Liver (tissue), 9 donors: ENCODE measurements around the gene NOTCH1. TPM values are rescaled to one million over a fixed set of nuclear protein-coding genes. Genes with fewer than 3 reads are reported as not detected.

Experiments used
- DNase-seq: peaks from one replicate; pipeline ENCODE4 v3.0.0-alpha.2; 2017; ENCODE audit warnings: low spot score
- H3K27ac ChIP-seq, 2 donors: one replicate each; pipeline ENCODE4 v1.7.0; 2013; ENCODE audit warnings: inconsistent platforms in 2 of 2, low read length in 2 of 2, control low read depth in 1 of 2, low read depth in 1 of 2, mild to moderate bottlenecking in 1 of 2
- H3K27me3 ChIP-seq, 4 donors: one replicate each; pipeline versions ENCODE4 v1.6.1 to v1.7.0; 2013; ENCODE audit warnings: low read length in 3 of 4, inconsistent platforms in 1 of 4, mild to moderate bottlenecking in 1 of 4, moderate library complexity in 1 of 4; ENCODE audit not compliant: control insufficient read depth in 4 of 4, insufficient read depth in 4 of 4
- H3K36me3 ChIP-seq, 4 donors: one replicate each; pipeline versions ENCODE4 v1.6.1 to v1.7.0; 2013; ENCODE audit warnings: low read length in 3 of 4, mild to moderate bottlenecking in 3 of 4, low read depth in 1 of 4, moderate library complexity in 1 of 4; ENCODE audit not compliant: control insufficient read depth in 4 of 4, insufficient read depth in 3 of 4
- H3K4me1 ChIP-seq, 4 donors: one replicate each; pipeline versions ENCODE4 v1.6.1 to v1.7.0; 2013; ENCODE audit warnings: low read length in 3 of 4, mild to moderate bottlenecking in 3 of 4, moderate library complexity in 1 of 4; ENCODE audit not compliant: control insufficient read depth in 4 of 4, insufficient read depth in 4 of 4
- H3K4me3 ChIP-seq, 3 donors: one replicate each; pipeline versions ENCODE4 v1.6.1 to v1.7.0; 2013; ENCODE audit warnings: low read length in 3 of 3, control low read depth in 1 of 3, low read depth in 1 of 3, mild to moderate bottlenecking in 1 of 3
- H3K9ac ChIP-seq, 2 donors: one replicate each; pipeline ENCODE4 v1.7.0; 2013; ENCODE audit warnings: low read length in 2 of 2, mild to moderate bottlenecking in 2 of 2, moderate library complexity in 2 of 2, control low read depth in 1 of 2, low read depth in 1 of 2
- H3K9me3 ChIP-seq, 4 donors: one replicate each; pipeline versions ENCODE4 v1.6.1 to v1.7.0; 2013; ENCODE audit warnings: low read length in 3 of 4; ENCODE audit not compliant: control insufficient read depth in 4 of 4
- ATF3 ChIP-seq: IDR thresholded peaks from 2 replicates; pipeline ENCODE4 v1.6.1; 2016; ENCODE audit warnings: antibody characterized with exemption
- CTCF ChIP-seq: fragments of 150-350 bp; IDR thresholded peaks from 2 replicates; pipeline ENCODE4 v1.5.1; 2017; ENCODE audit warnings: improper control_type of control experiment, low read depth, low read length; ENCODE audit not compliant: missing input control
- FOXA1 ChIP-seq: IDR thresholded peaks from 2 replicates; pipeline ENCODE4 v1.6.1; 2016; ENCODE audit warnings: antibody characterized with exemption
- FOXA2 ChIP-seq: IDR thresholded peaks from 2 replicates; pipeline ENCODE4 v1.6.1; 2016; ENCODE audit warnings: antibody characterized with exemption
- GABPA ChIP-seq, 2 donors: IDR thresholded peaks in 1 of 2; conservative IDR thresholded peaks in 1 of 2; 2 replicates each; pipeline ENCODE4 v1.6.1; 2016; ENCODE audit warnings: antibody characterized with exemption in 2 of 2, mild to moderate bottlenecking in 1 of 2, moderate library complexity in 1 of 2
- HNF4A ChIP-seq, 2 donors: conservative IDR thresholded peaks; 2 replicates each; pipeline ENCODE4 v1.6.1; 2016; ENCODE audit warnings: antibody characterized with exemption in 2 of 2, mild to moderate bottlenecking in 2 of 2
- HNF4G ChIP-seq: IDR thresholded peaks from 2 replicates; pipeline ENCODE4 v1.6.1; 2016; ENCODE audit warnings: antibody characterized with exemption
- JUND ChIP-seq, 2 donors: IDR thresholded peaks; 2 replicates each; pipeline ENCODE4 v1.6.1; 2016; ENCODE audit warnings: antibody characterized with exemption in 2 of 2
- MAX ChIP-seq: IDR thresholded peaks from 2 replicates; pipeline ENCODE4 v1.6.1; 2016; ENCODE audit warnings: antibody characterized with exemption
- RAD21 ChIP-seq, 2 donors: IDR thresholded peaks; 2 replicates each; pipeline ENCODE4 v1.6.1; 2016; ENCODE audit warnings: antibody characterized with exemption in 2 of 2, mild to moderate bottlenecking in 2 of 2
- RXRA ChIP-seq, 2 donors: IDR thresholded peaks; 2 replicates each; pipeline ENCODE4 v1.6.1; 2017 to 2018; ENCODE audit warnings: antibody characterized with exemption in 2 of 2, mild to moderate bottlenecking in 1 of 2
- SP1 ChIP-seq: IDR thresholded peaks from 2 replicates; pipeline ENCODE4 v1.6.1; 2018; ENCODE audit warnings: antibody characterized with exemption, mild to moderate bottlenecking
- TAF1 ChIP-seq: conservative IDR thresholded peaks from 2 replicates; pipeline ENCODE4 v1.6.1; 2016; ENCODE audit warnings: antibody characterized with exemption, mild to moderate bottlenecking
- YY1 ChIP-seq: IDR thresholded peaks from 2 replicates; pipeline ENCODE4 v1.6.1; 2016; ENCODE audit warnings: antibody characterized with exemption, mild to moderate bottlenecking
- ZBTB33 ChIP-seq: IDR thresholded peaks from 2 replicates; pipeline ENCODE4 v1.6.1; 2016; ENCODE audit warnings: antibody characterized with exemption
- WGBS: extraction: QIAGEN DNeasy Blood & Tissue Kit; methylation state at CpG from one replicate; pipeline ENCODE4 v1.1.7; 2013; 5-methylcytosine and 5-hydroxymethylcytosine counted together
- polyA plus RNA-seq, 2 donors: library from polyadenylated mRNA; stranded (reverse) in 1 of 2; unstranded in 1 of 2; fragments of 200-250 nt in 1 of 2; fragments of >200 nt in 1 of 2; fragmentation: Nextera tagmentation in 1 of 2; extraction: Ambion mirVana in 1 of 2; gene quantifications; one replicate each; pipeline versions ENCODE4 v1.2.1 to v1.2.3, GENCODE V29; 2013 to 2015
- total RNA-seq, 2 donors: library from RNA; depleted of rRNA; stranded (reverse); fragments of >200 nt; gene quantifications; one replicate each; pipeline ENCODE4 v1.2.3, GENCODE V29; 2014
- TF ChIP-seq, protein P1 (sequence below): IDR thresholded peaks from 2 replicates; pipeline ENCODE4 v1.6.1; 2016; ENCODE audit warnings: antibody characterized with exemption, mild to moderate bottlenecking
- donor health status: healthy.
- donor health status: healthy.
- donor health status: healthy.
- donor health status: healthy.
- donor health status: healthy.

The NOTCH1 gene
- total and polyA plus RNA-seq, 4 donors: 2.4 to 22.3 (median 8.5) TPM

GRCh38 chr9:136545692-136545964, 220 bp downstream of the NOTCH1 start:
- no peak for TF ChIP-seq YY1
- TF ChIP-seq ATF3: no peak
- TF ChIP-seq FOXA2: no peak
- TF ChIP-seq HNF4G: no peak
- TF ChIP-seq, protein P1, sequence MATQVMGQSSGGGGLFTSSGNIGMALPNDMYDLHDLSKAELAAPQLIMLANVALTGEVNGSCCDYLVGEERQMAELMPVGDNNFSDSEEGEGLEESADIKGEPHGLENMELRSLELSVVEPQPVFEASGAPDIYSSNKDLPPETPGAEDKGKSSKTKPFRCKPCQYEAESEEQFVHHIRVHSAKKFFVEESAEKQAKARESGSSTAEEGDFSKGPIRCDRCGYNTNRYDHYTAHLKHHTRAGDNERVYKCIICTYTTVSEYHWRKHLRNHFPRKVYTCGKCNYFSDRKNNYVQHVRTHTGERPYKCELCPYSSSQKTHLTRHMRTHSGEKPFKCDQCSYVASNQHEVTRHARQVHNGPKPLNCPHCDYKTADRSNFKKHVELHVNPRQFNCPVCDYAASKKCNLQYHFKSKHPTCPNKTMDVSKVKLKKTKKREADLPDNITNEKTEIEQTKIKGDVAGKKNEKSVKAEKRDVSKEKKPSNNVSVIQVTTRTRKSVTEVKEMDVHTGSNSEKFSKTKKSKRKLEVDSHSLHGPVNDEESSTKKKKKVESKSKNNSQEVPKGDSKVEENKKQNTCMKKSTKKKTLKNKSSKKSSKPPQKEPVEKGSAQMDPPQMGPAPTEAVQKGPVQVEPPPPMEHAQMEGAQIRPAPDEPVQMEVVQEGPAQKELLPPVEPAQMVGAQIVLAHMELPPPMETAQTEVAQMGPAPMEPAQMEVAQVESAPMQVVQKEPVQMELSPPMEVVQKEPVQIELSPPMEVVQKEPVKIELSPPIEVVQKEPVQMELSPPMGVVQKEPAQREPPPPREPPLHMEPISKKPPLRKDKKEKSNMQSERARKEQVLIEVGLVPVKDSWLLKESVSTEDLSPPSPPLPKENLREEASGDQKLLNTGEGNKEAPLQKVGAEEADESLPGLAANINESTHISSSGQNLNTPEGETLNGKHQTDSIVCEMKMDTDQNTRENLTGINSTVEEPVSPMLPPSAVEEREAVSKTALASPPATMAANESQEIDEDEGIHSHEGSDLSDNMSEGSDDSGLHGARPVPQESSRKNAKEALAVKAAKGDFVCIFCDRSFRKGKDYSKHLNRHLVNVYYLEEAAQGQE: no peak
- TF ChIP-seq RXRA (IDR thresholded peaks at IDR 0.05): no peak
- no peak for TF ChIP-seq CTCF
- no peak for TF ChIP-seq HNF4A (conservative IDR thresholded peaks at IDR 0.05)
- no peak for TF ChIP-seq ZBTB33
- TF ChIP-seq TAF1: no peak
- no peak for TF ChIP-seq MAX
- TF ChIP-seq FOXA1: no peak
- no peak for TF ChIP-seq SP1
- TF ChIP-seq GABPA (IDR thresholded peaks at IDR 0.05 in 1 of 2, conservative IDR thresholded peaks at IDR 0.05 in 1 of 2): no peak
- peaks cover 17 to 60% (median 33%) of the 10 kb centered on the region in 4 donors for H3K4me1 ChIP-seq
- no peak for DNase-seq
- H3K36me3 ChIP-seq: peaks cover 0 to 8% (median 0%) of the 10 kb centered on the region in 4 donors
- H3K27me3 ChIP-seq: no peaks in the 10 kb centered on the region
- H3K4me3 ChIP-seq: peak overlapping the region; percentile 19 to 94 (median 77)
- under 1% methylated on average over 41 of the region's 41 CpGs for WGBS
- H3K9me3 ChIP-seq: no peaks in the 10 kb centered on the region
- peak overlapping the region; percentile 82 to 83 for H3K27ac ChIP-seq
- no peak overlapping the region for H3K9ac ChIP-seq

- H3K4me3 ChIP-seq: peak overlapping the region; percentile 71 to 94 (median 77)
- peak overlapping the region; percentile 27 to 72 for H3K9ac ChIP-seq
- DNase-seq: no peak
- WGBS: under 1% methylated on average over 82 of the region's 82 CpGs
- peaks cover 0 to 8% (median 0%) of the 10 kb centered on the region in 4 donors for H3K36me3 ChIP-seq
- no peaks in the 10 kb centered on the region for H3K27me3 ChIP-seq
- H3K27ac ChIP-seq: peak overlapping the region; percentile 82 to 83
- H3K4me1 ChIP-seq: peaks cover 17 to 63% (median 32%) of the 10 kb centered on the region in 4 donors
- H3K9me3 ChIP-seq: no peaks in the 10 kb centered on the region
- TF ChIP-seq TAF1 (no peak), ATF3 (no peak), RXRA (IDR thresholded peaks at IDR 0.05) (no peak), HNF4A (conservative IDR thresholded peaks at IDR 0.05) (no peak), RAD21 (IDR thresholded peaks at IDR 0.05) (no peak), GABPA (IDR thresholded peaks at IDR 0.05 in 1 of 2, conservative IDR thresholded peaks at IDR 0.05 in 1 of 2) (no peak), HNF4G (no peak), ZBTB33 (no peak), JUND (IDR thresholded peaks at IDR 0.05) (no peak), FOXA2 (no peak), FOXA1 (no peak), YY1 (no peak)
- TF ChIP-seq, protein P1: no peak
Observed at GRCh38 chr9:136544964-136545691, 720 bp downstream of the NOTCH1 start.
